Measurements from ENCODE around the gene MNAT1.

- TF ChIP-seq CTCF (IDR thresholded peaks at IDR 0.05; ENCODE audit: borderline replicate concordance, extremely low read depth, low read length, poor library complexity, severe bottlenecking) (no peak), EZH2 (IDR thresholded peaks at IDR 0.05; ENCODE audit: borderline replicate concordance, low read depth, low read length, severe bottlenecking) (no peak)
Measured at GRCh38 chr14:60720962-60721325, 13.6 kb upstream of the MNAT1 start.
